Natural killer cell (primary cell): ENCODE data around the gene HOXA9. TPM values are rescaled to one million over a fixed set of nuclear protein-coding genes. Genes with fewer than 3 reads are reported as not detected.
A peak's percentile ranks its signal among the peaks of the same experiment; 100 is the strongest.

Experiments
- ATAC-seq, 3 donors: fragments of 150-1000 bp in 2 of 3; fragments of 200-7000 bp in 1 of 3; cut with Tn5 transposase; 1 replicate in 1 of 3; 2 replicates in 2 of 3; pipeline ENCODE4 v1.10.0; 2021; ENCODE audit warnings: mild to moderate bottlenecking in 2 of 3, moderate library complexity in 2 of 3
- DNase-seq, 2 donors: peaks; one replicate each; pipeline versions ENCODE4 v3.0.0 to v3.0.0-alpha.2; 2013 to 2021; ENCODE audit warnings: mixed read lengths in 1 of 2
- H3K27ac ChIP-seq: one replicate; pipeline ENCODE4 v1.5.1; 2013; ENCODE audit warnings: mild to moderate bottlenecking, low read length
- H3K27me3 ChIP-seq: one replicate; pipeline ENCODE4 v1.6.1; 2013; ENCODE audit warnings: low read length; ENCODE audit not compliant: control insufficient read depth, insufficient read depth
- H3K36me3 ChIP-seq: one replicate; pipeline ENCODE4 v1.6.1; 2013; ENCODE audit warnings: low read length; ENCODE audit not compliant: control insufficient read depth, insufficient read depth
- H3K4me1 ChIP-seq: one replicate; pipeline ENCODE4 v1.6.1; 2013; ENCODE audit warnings: low read length; ENCODE audit not compliant: control insufficient read depth, insufficient read depth
- H3K4me3 ChIP-seq: one replicate; pipeline ENCODE4 v1.5.1; 2013; ENCODE audit warnings: low read length
- H3K9me3 ChIP-seq: one replicate; pipeline ENCODE4 v1.6.1; 2013; ENCODE audit warnings: low read length; ENCODE audit not compliant: control insufficient read depth, insufficient read depth
- H3K27ac Mint-ChIP-seq, 2 donors: one replicate each; pipeline ENCODE4 v1.8.0; 2022; ENCODE audit warnings: mild to moderate bottlenecking in 2 of 2, mixed read lengths in 2 of 2, moderate library complexity in 1 of 2
- H3K27me3 Mint-ChIP-seq, 2 donors: one replicate each; pipeline ENCODE4 v1.8.0; 2022; ENCODE audit warnings: low read depth in 2 of 2, mixed read lengths in 2 of 2
- H3K36me3 Mint-ChIP-seq: one replicate; pipeline ENCODE4 v1.8.0; 2022; ENCODE audit warnings: mixed read lengths
- H3K4me1 Mint-ChIP-seq, 2 donors: one replicate each; pipeline ENCODE4 v1.8.0; 2022; ENCODE audit warnings: mixed read lengths in 2 of 2
- H3K4me3 Mint-ChIP-seq: one replicate; pipeline ENCODE4 v1.8.0; 2022; ENCODE audit warnings: mild to moderate bottlenecking, moderate library complexity, mixed read lengths
- H3K9me3 Mint-ChIP-seq, 2 donors: one replicate each; pipeline ENCODE4 v1.8.0; 2022; ENCODE audit warnings: mixed read lengths in 2 of 2
- CTCF ChIP-seq: fragments of 200-600 bp; IDR thresholded peaks from one replicate; pipeline ENCODE4 v1.8.0; 2022; ENCODE audit warnings: antibody characterized with exemption
- WGBS: methylation state at CpG from one replicate; pipeline ENCODE4 v1.1.7; 2013; ENCODE audit warnings: missing lambda C conversion rate; ENCODE audit not compliant: insufficient coverage; 5-methylcytosine and 5-hydroxymethylcytosine counted together
- intact Hi-C: fragments of 100-400 bp; cut with micrococcal nuclease; formaldehyde crosslinking; loops from one replicate; pipeline ENCODE4 v1.14.2; 2022
- total RNA-seq, 4 donors: library from RNA; stranded (reverse); fragments of 120-200 nt in 1 of 4; gene quantifications; one replicate each; pipeline versions ENCODE4 v1.2.3 to v1.2.4, GENCODE V29; 2013 to 2022

Gene HOXA9
- total RNA-seq, 3 donors from 2014 or later (not counting 1 experiment from before 2014, with no cell fraction given) = 0.39 to 4.6 (median 0.42) TPM

- Mint-ChIP-seq H3K27me3 (peaks cover 77 to 84% of the 10 kb centered on the region in 2 donors), H3K4me1 (peaks cover 27 to 49% of the 10 kb centered on the region in 2 donors), H3K4me3 (peak overlapping the region; percentile 28), H3K36me3 (no peaks in the 10 kb centered on the region), H3K9me3 (no peaks in the 10 kb centered on the region), H3K27ac (no peak overlapping the region)
- no peak overlapping the region for H3K27ac ChIP-seq
- intact Hi-C loops = loop anchor here (5.0 kb wide), 1 partner anchor 40 kb away; the partner anchor contains the start of gene EVX1
- peaks cover 75% of the 10 kb centered on the region for H3K27me3 ChIP-seq
- peaks cover 48% of the 10 kb centered on the region for H3K4me1 ChIP-seq
- no peak for TF ChIP-seq CTCF
- DNase-seq (no peak), ATAC-seq (no peak)
- H3K36me3 ChIP-seq = no peaks in the 10 kb centered on the region
- H3K9me3 ChIP-seq = no peaks in the 10 kb centered on the region
- H3K4me3 ChIP-seq = no peak overlapping the region
- 17% methylated on average over 29 of the region's 30 CpGs for WGBS
Observed at GRCh38 chr7:27202018-27202861, 36.9 kb upstream of the HOXA9 start.

GRCh38 chr7:27201580-27202017 is 36.3 kb upstream of the HOXA9 start:
- no peaks in the 10 kb centered on the region for H3K36me3 Mint-ChIP-seq
- no peak for DNase-seq
- no peak overlapping the region for H3K4me3 Mint-ChIP-seq
- TF ChIP-seq CTCF = no peak
- no peaks in the 10 kb centered on the region for H3K9me3 ChIP-seq
- ATAC-seq = no peak
- H3K27me3 ChIP-seq = peaks cover 82% of the 10 kb centered on the region
- no peak overlapping the region for H3K4me3 ChIP-seq
- H3K27ac Mint-ChIP-seq = no peak overlapping the region
- H3K9me3 Mint-ChIP-seq = no peaks in the 10 kb centered on the region
- peaks cover 74 to 82% of the 10 kb centered on the region in 2 donors for H3K27me3 Mint-ChIP-seq
- intact Hi-C loops = loop anchor here (5.0 kb wide), 1 partner anchor 41 kb away; the partner anchor contains the start of gene EVX1
- H3K4me1 Mint-ChIP-seq = peaks cover 29 to 49% of the 10 kb centered on the region in 2 donors
- no peak overlapping the region for H3K27ac ChIP-seq
- H3K4me1 ChIP-seq = peaks cover 48% of the 10 kb centered on the region
- WGBS = 13% methylated on average over 4 of the region's 4 CpGs
- no peaks in the 10 kb centered on the region for H3K36me3 ChIP-seq

- Mint-ChIP-seq H3K36me3 (no peaks in the 10 kb centered on the region), H3K27me3 (peaks cover 72 to 82% of the 10 kb centered on the region in 2 donors), H3K27ac (no peak overlapping the region), H3K4me1 (peaks cover 33 to 48% of the 10 kb centered on the region in 2 donors), H3K4me3 (peak overlapping the region; percentile 72), H3K9me3 (no peaks in the 10 kb centered on the region)
- H3K9me3 ChIP-seq = no peaks in the 10 kb centered on the region
- DNase-seq (no peak), ATAC-seq (peak in 1 of 3 donors; percentile 44)
- no peak overlapping the region for H3K4me3 ChIP-seq
- intact Hi-C loops = loop anchor here (5.0 kb wide), 1 partner anchor 41 kb away; the partner anchor contains the start of gene EVX1
- H3K4me1 ChIP-seq = peaks cover 47% of the 10 kb centered on the region
- H3K36me3 ChIP-seq = no peaks in the 10 kb centered on the region
- peaks cover 83% of the 10 kb centered on the region for H3K27me3 ChIP-seq
- H3K27ac ChIP-seq = no peak overlapping the region
- 8% methylated on average over 13 of the region's 14 CpGs for WGBS
- TF ChIP-seq CTCF = no peak
Observed at GRCh38 chr7:27200761-27201579, 35.6 kb upstream of the HOXA9 start.
